ENCODE measurements around the gene ANKH.

- TF ChIP-seq CTCF (IDR thresholded peaks at IDR 0.05), result no peak
- no peak for TF ChIP-seq POLR2A (IDR thresholded peaks at IDR 0.05)
These were observed 198.8 kb downstream of the ANKH start for GRCh38 chr5:14672484-14673394.
